ENCODE results near the gene INTS14.

DNA sequence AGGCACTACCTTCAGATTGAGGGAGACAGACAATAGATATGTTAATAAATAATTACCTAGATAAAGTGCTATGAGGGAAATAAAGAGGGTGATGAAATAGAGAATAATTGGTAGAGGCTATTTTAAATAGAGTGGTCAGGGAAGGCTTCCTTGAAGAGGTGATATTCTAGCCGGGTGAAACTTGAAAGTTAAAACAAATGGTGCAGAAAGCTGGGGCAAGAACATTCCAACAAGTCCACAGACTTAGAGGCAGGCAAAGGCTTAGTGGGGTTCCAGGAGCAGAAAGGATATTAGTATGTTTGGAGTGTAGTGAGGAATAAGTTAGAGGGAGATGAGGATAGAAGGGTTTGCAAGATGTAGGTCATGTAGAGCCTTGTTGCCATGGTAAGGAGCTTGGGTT is 70.6 kb downstream of the INTS14 start:
- TF ChIP-seq POLR2A (IDR thresholded peaks at IDR 0.05; ENCODE audit: low read depth, low read length) (no peak), TAF1 (IDR thresholded peaks at IDR 0.05; ENCODE audit: borderline replicate concordance, low read depth, low read length) (no peak)
